GM18858 (cell line): ENCODE data around the gene GLIPR2.
"Not testable (repeated sequence)": the region's sequence is repeated elsewhere in the genome, so short reads cannot be mapped to it uniquely, and the experiment has no call there.

Experiments
- ATAC-seq: cut with Tn5 transposase; IDR thresholded peaks from one replicate; pipeline ENCODE4 v1.9.1; 2021; ENCODE audit not compliant: unreplicated experiment

Gene GLIPR2

GRCh38 chr9:36136272-36136893 lies at the start of gene GLIPR2:
GLIPR2 (plus strand) TSS chr9:36136733; CDS start chr9:36136779, 46 bp downstream.
- ATAC-seq = peak; percentile 90

- not testable (repeated sequence) for ATAC-seq
Measured at GRCh38 chr9:36087054-36087453, 49.5 kb upstream of the GLIPR2 start.

GRCh38 chr9:36088020-36088419 lies 48.5 kb upstream of the GLIPR2 start:
- no peak for ATAC-seq

GRCh38 chr9:36091026-36091953 lies 45.2 kb upstream of the GLIPR2 start:
- no peak for ATAC-seq

GRCh38 chr9:36092014-36092413 lies 44.5 kb upstream of the GLIPR2 start:
- no peak for ATAC-seq

- no peak for ATAC-seq
Measured at GRCh38 chr9:36092509-36093215, 43.9 kb upstream of the GLIPR2 start.

- no peak for ATAC-seq
Measured at GRCh38 chr9:36093384-36093783, 43.1 kb upstream of the GLIPR2 start.

- no peak for ATAC-seq
Measured at GRCh38 chr9:36099718-36100117, 36.8 kb upstream of the GLIPR2 start.

GRCh38 chr9:36100532-36100931 lies 36.0 kb upstream of the GLIPR2 start:
- no peak for ATAC-seq

GRCh38 chr9:36101916-36102741 lies 34.4 kb upstream of the GLIPR2 start:
- ATAC-seq = no peak

- peak; percentile 78 for ATAC-seq
Measured at GRCh38 chr9:36102742-36103495, 33.6 kb upstream of the GLIPR2 start.

- ATAC-seq = no peak
Measured at GRCh38 chr9:36109071-36109470, 27.5 kb upstream of the GLIPR2 start.

- no peak for ATAC-seq
Measured at GRCh38 chr9:36110434-36110833, 26.1 kb upstream of the GLIPR2 start.

- no peak for ATAC-seq
Measured at GRCh38 chr9:36112516-36112915, 24.0 kb upstream of the GLIPR2 start.

- ATAC-seq = no peak
Measured at GRCh38 chr9:36113999-36114398, 22.5 kb upstream of the GLIPR2 start.

- ATAC-seq = no peak
Measured at GRCh38 chr9:36116593-36116992, 19.9 kb upstream of the GLIPR2 start.

- ATAC-seq = no peak
Measured at GRCh38 chr9:36118201-36118600, 18.3 kb upstream of the GLIPR2 start.

- no peak for ATAC-seq
Measured at GRCh38 chr9:36118706-36119105, 17.8 kb upstream of the GLIPR2 start.

GRCh38 chr9:36119476-36119875 lies 17.1 kb upstream of the GLIPR2 start:
- ATAC-seq = no peak

GRCh38 chr9:36120705-36121104 lies 15.8 kb upstream of the GLIPR2 start:
- no peak for ATAC-seq
